Stimulated activated CD4-positive, alpha-beta T cell treated with anti-CD3 and anti-CD28 coated beads, Interleukin-15, amount 100 ng/mL, for 1 hour (primary cell): Measurements from ENCODE around the gene BANF1.
A peak's percentile ranks its signal among the peaks of the same experiment; 100 is the strongest.

Experiments
- DNase-seq, 2 donors: peaks; one replicate each; pipeline ENCODE4 v3.0.0-alpha.2; 2020; ENCODE audit warnings: low read depth in 1 of 2, low spot score in 1 of 2

Gene BANF1

DNA sequence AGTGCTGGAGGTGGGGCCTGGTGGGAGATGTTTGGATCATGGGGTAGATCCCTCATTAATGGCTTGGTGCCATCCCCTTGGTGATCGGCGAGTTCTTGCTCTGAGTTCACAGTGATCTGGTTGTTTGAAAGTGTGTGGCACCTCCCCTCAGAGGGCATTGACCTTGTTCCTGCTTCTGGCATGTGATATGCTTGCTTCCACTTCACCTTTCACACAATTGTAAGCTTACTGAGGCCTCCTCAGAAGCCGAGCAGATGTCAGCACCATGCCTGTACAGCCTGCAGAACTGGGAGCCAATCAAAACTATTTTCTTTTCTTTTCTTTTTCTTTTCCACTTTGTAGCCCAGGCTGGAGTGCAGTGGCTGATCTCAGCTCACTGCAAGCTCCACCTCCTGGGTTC, 35.0 kb downstream of the BANF1 start:
- DNase-seq: no peak

DNA sequence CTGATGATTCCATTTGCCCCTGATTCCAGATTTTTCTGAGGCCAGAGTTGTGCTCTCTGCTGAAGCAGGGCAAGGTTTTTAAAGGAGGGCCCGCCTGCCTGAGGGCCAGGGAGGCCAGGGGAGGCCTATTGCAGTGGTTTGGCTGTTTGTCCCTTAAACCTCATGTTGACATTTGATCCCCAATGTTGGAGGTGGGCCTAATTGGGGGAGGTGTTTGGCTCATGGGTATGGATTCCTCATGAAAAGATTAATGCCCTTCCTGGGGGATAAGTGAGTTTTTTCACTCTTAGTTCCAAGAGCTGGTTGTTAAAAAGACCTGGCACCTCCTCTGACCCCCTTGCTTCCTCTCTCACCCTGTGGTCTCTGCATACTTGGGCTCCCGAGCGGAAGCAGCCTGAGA, 37.5 kb downstream of the BANF1 start:
- no peak for DNase-seq

- DNase-seq: no peak
Measured at GRCh38 chr11:66042227-66042995, 40.1 kb downstream of the BANF1 start.

DNA sequence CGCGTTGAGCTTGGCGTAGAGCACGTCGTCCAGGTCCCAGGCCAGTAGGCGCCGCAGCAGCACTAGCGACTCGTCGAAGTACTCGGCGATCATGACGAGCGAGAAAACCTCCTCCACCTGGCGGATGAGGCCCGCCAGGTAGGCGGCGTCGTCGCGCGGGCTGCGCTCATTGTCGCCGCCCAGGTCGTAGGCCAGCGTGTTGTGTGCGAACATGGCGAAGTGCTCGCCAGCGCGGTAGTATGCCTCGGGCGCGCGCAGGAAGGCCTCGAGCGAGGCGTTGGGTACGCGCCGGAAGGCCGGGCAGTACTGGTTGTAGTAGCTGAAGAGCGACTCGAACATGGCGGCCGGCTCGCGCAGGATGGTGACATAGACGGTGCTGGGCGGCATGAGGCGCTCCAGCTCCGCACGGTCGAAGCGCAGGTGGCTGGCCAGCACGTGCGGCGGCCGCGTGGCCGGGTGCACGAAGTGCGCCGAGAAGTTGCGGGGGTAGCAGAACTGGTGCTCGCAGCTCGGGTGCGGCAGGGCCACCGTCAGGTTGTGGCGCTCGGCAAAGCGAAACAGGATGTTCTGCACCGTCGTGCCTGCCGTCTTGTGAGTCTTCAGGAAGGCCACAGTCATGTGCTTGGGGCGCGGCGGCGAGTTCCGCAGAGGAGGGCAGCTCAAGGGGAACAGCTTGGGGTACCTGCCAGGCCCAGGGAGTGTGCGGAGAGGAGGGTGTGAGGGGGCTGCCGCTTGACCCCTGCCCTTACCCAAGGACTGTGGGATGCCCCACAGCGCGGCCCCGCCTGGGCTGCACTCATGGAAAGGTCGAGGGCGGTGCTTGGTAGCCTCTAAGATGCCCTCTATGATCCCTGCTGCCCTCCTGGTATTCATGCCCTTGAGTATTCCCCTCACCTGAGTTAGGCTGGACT, 40.9 kb downstream of the BANF1 start:
- DNase-seq: no peak

DNA sequence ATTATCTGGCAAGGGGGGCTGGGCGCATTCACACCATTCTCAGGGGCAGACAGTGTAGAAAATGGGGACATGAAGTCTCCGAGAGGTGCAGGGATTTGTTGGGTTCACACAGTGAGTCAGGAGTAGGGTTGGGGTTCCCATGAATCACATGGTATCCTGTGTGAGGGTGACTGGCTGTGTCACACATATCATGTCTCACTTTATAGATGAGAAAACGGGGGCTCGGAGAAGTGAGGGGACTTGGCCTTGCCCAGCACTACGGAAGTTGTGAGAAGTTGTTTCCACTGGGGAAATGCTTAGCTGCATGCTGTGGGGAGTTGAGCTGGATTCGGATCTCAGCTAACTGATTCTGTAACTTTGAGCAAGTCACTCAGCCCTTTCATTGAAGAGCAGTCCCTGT, 42.5 kb downstream of the BANF1 start:
- DNase-seq: no peak

DNA sequence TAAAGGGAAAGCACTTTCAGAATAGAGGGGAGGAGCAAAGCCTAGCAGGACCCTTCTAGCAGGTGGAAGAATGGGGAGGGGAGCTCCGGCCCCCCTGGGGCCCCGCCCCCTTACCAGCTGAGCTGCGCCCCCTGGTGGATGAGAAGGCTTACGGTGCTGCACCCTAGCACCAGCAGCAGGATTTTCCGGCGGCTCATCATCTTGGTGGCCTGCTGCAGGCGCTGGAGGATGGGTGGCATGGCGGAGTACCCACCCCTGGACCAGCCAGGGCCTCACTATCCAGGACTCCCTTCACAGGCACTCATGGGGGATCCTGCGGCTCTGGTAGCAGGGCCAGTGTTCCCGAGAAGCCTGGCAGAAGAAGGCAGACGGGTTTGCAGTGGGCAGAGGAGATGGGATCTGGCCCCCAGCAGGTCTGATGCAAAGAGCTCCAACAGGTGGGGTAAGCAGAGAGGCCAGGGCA, 42.9 kb downstream of the BANF1 start:
- peak; percentile 71 to 73 for DNase-seq

GRCh38 chr11:66046901-66047300, 44.6 kb downstream of the BANF1 start:
- DNase-seq: no peak

GRCh38 chr11:66047541-66048365, 45.5 kb downstream of the BANF1 start:
- DNase-seq: no peak

DNA sequence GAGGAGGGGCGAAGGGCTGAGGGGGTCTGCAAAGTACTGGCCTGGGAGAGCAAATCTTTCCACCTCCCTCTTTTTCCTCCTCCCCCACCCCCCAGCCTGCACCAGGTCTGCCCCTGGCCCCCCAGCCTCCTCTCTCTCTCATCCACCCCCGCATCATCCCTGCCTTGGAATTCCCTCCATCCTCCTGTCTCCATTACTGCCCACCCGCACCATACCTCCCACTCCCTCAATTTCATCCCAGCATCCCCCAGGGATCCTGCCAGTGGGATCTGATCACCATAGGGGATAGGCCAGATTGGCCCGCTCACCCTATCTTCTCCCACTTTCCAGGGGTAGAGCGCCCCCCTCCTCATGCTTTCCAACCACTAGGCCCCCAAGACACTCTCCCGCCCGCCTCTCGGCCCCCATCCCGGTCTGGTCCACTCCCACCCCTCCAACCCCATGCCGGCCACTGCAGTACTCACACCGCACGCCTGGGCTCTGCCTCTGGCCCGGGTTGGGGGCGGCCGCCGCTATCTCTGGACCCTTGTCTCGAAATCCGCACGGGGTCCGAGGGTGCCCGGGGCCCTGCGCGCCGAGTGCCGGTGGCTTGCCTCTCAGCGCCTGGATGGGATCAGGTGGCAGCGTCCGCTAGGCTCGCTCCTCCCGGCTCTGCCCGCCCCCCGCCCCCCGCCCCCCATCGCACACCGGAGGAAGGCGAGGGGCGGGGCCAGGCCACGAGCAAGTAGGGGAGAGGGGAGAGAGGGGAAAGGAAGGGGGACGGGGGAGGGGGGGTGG, 46.4 kb downstream of the BANF1 start, which contains the start of gene GAL3ST3:
TSS of gene GAL3ST3 (minus strand) at position 615 of the 777 bp plus-strand sequence. CDS start 3,746 bp downstream, outside the sequence.
- no peak for DNase-seq

DNA sequence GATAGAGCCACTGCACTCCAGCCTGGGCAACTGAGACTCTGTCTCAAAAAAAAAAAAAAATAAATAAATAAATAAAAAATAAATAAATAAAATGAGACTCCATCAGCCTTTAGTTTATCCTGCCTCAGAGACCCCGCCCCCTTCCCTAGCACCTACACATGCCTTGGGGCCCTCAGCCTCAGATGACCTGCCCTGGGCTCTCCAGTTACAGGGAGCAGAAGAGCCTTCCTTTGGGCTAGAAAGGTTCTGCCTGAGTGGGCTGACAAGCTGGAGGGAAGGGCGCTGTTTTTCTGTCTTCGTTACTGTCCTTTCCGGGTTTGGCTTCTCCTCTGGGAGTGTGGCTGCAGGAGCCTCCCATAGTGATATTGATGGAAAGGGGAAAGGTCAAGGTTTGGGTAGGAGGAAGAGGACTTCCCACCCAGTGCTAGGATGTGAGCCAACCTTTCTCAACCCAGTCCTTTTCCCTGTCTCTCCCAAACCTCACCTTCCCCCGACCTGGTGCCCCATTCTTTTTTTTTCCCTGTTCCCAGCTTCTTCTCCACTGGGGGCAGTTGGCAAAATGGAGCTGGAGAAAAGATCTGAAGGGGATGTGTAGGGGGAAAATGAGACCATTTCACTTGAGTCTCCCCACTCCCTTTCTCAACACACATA, 48.4 kb downstream of the BANF1 start:
- DNase-seq: no peak

- no peak for DNase-seq
Measured at GRCh38 chr11:66051371-66051765, 49.1 kb downstream of the BANF1 start.

- peak; percentile 89 to 91 for DNase-seq
Measured at GRCh38 chr11:66051766-66052663, 49.7 kb downstream of the BANF1 start, which contains the start of gene SF3B2. Gene SF3B2, plus strand, starts transcription at chr11:66052364. Its CDS starts 21 bp downstream, at chr11:66052385.

GRCh38 chr11:66052664-66052982, 50.3 kb downstream of the BANF1 start:
- no peak for DNase-seq
